HG02759 (cell line): ENCODE results near the gene TBX15.
"Not testable (repeated sequence)": the region's sequence is repeated elsewhere in the genome, so short reads cannot be mapped to it uniquely, and the experiment has no call there.

ENCODE experiments used
- ATAC-seq: cut with Tn5 transposase; IDR thresholded peaks from one replicate; pipeline ENCODE4 v1.9.1; 2021; ENCODE audit warnings: mild to moderate bottlenecking, moderate library complexity; ENCODE audit not compliant: unreplicated experiment

Gene TBX15

GRCh38 chr1:118960567-118961136 is 27.5 kb downstream of the TBX15 start:
- ATAC-seq, result no peak

GRCh38 chr1:118960026-118960561 is 28.0 kb downstream of the TBX15 start:
- peak; percentile 89 for ATAC-seq

GRCh38 chr1:118958937-118959631 is 29.1 kb downstream of the TBX15 start:
- no peak for ATAC-seq

GRCh38 chr1:118958140-118958539 is 30.0 kb downstream of the TBX15 start:
- no peak for ATAC-seq

- ATAC-seq, result not testable (repeated sequence)
Measured at GRCh38 chr1:118957579-118957978, 30.6 kb downstream of the TBX15 start.

GRCh38 chr1:118954301-118954905 is 33.7 kb downstream of the TBX15 start:
- ATAC-seq, result no peak

- ATAC-seq, result no peak
Measured at GRCh38 chr1:118951270-118951936, 36.7 kb downstream of the TBX15 start.

GRCh38 chr1:118949315-118949714 is 38.8 kb downstream of the TBX15 start:
- ATAC-seq, result no peak

GRCh38 chr1:118948846-118949245 is 39.3 kb downstream of the TBX15 start:
- no peak for ATAC-seq

GRCh38 chr1:118948351-118948750 is 39.8 kb downstream of the TBX15 start:
- ATAC-seq, result no peak

GRCh38 chr1:118947790-118948189 is 40.4 kb downstream of the TBX15 start:
- no peak for ATAC-seq

GRCh38 chr1:118947003-118947765 is 41.0 kb downstream of the TBX15 start:
- no peak for ATAC-seq

- ATAC-seq, result no peak
Measured at GRCh38 chr1:118945489-118945888, 42.7 kb downstream of the TBX15 start.

GRCh38 chr1:118944546-118944945 is 43.6 kb downstream of the TBX15 start:
- ATAC-seq, result no peak

- no peak for ATAC-seq
Measured at GRCh38 chr1:118944133-118944532, 44.0 kb downstream of the TBX15 start.

- no peak for ATAC-seq
Measured at GRCh38 chr1:118940957-118941356, 47.2 kb downstream of the TBX15 start.

- ATAC-seq, result no peak
Measured at GRCh38 chr1:118937413-118938072, 50.6 kb downstream of the TBX15 start.

- no peak for ATAC-seq
Measured at GRCh38 chr1:118934706-118935105, 53.4 kb downstream of the TBX15 start.

GRCh38 chr1:118933051-118933781 is 54.9 kb downstream of the TBX15 start:
- no peak for ATAC-seq

- no peak for ATAC-seq
Measured at GRCh38 chr1:118931876-118932275, 56.3 kb downstream of the TBX15 start.
